Heart left ventricle (tissue), 13 donors: ENCODE data around the gene SDR39U1.

Source experiments
- POLR2A ChIP-seq, 2 donors: fragments of 450-650 bp; IDR thresholded peaks; one replicate each; pipeline ENCODE4 v1.6.1; 2017; ENCODE audit warnings: antibody characterized with exemption in 2 of 2, mild to moderate bottlenecking in 2 of 2, moderate library complexity in 2 of 2
- TF ChIP-seq, protein P1 (sequence below), 12 donors: fragments of 200-600 bp; sonication (generic) in 4 of 12; IDR thresholded peaks; one replicate each; pipeline versions ENCODE4 v1.5.0 to v1.8.0; 2018 to 2022; ENCODE audit warnings: antibody characterized with exemption in 12 of 12, mild to moderate bottlenecking in 5 of 12
- donor health status: ischemic (EF 13 %, LVEDD 7.1; RV severe dilation, severe dysfunction).
- donor health status: DM: no; HTN: yes; CAD: no.
- donor health status: DM: no; HTN: no; CAD: no.
- donor health status: ischemic (EF 25% LVEDD 6.9; RV normal size, moderate dysfunction).
- donor health status: ischemic (EF 25% LVEDD 5.7; RV mildly dilated, moderate dysfunction).
- donor health status: ischemic (EF 35%, LVEDD 5.7; RV mildly dilated, moderate dysfunction).
- donor health status: nonischemic (EF 11% LVEDD 7.7; RV severe dilation, severe dysfunction).
- donor health status: DM: yes; HTN: yes; CAD: no.
- donor health status: PGD.
- donor health status: ischemic (EF 29% LVEDD 5.4; RV normal size, mild dysfunction).
- donor health status: nonischemic (EF 23%, LVEDD 6.1; RV moderate dilation, normal function).

- TF ChIP-seq, protein P1, sequence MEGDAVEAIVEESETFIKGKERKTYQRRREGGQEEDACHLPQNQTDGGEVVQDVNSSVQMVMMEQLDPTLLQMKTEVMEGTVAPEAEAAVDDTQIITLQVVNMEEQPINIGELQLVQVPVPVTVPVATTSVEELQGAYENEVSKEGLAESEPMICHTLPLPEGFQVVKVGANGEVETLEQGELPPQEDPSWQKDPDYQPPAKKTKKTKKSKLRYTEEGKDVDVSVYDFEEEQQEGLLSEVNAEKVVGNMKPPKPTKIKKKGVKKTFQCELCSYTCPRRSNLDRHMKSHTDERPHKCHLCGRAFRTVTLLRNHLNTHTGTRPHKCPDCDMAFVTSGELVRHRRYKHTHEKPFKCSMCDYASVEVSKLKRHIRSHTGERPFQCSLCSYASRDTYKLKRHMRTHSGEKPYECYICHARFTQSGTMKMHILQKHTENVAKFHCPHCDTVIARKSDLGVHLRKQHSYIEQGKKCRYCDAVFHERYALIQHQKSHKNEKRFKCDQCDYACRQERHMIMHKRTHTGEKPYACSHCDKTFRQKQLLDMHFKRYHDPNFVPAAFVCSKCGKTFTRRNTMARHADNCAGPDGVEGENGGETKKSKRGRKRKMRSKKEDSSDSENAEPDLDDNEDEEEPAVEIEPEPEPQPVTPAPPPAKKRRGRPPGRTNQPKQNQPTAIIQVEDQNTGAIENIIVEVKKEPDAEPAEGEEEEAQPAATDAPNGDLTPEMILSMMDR (IDR thresholded peaks at IDR 0.05): no peak
- TF ChIP-seq POLR2A (IDR thresholded peaks at IDR 0.05): no peak
These were observed 11.7 kb downstream of the SDR39U1 start for GRCh38 chr14:24430682-24431568.
